Neural cell (in vitro differentiated cells): ENCODE measurements around the gene C1QTNF7. TPM values are rescaled to one million over a fixed set of nuclear protein-coding genes. Genes with fewer than 3 reads are reported as not detected.

Experiments
- H2AFZ ChIP-seq: fragments of 200-600, 300-800 bp; sonication (generic), shearing (Covaris generic); 2 replicates; pipeline ENCODE4 v1.6.0; 2014; ENCODE audit warnings: low read depth, mild to moderate bottlenecking, antibody characterized with exemption, low read length, moderate library complexity
- H3F3A ChIP-seq: fragments of 200-600 bp; shearing (Covaris generic); 2 replicates; pipeline ENCODE4 v1.6.1; 2016; ENCODE audit warnings: mild to moderate bottlenecking, moderate library complexity, mixed read lengths, antibody characterized with exemption, low read length; ENCODE audit not compliant: insufficient read depth, poor library complexity, severe bottlenecking
- H3K27ac ChIP-seq: fragments of 200-600, 300-800 bp; sonication (generic), shearing (Covaris generic); 2 replicates; pipeline ENCODE4 v1.5.1; 2014; ENCODE audit warnings: mild to moderate bottlenecking, low read length, moderate library complexity
- H3K27me3 ChIP-seq: fragments of 300-800, 200-600 bp; sonication (generic), shearing (Covaris generic); 2 replicates; pipeline ENCODE4 v1.6.0; 2014; ENCODE audit warnings: mild to moderate bottlenecking, low read depth, low read length, moderate library complexity; ENCODE audit not compliant: insufficient read depth
- H3K36me3 ChIP-seq: fragments of 300-800, 200-600 bp; sonication (generic), shearing (Covaris generic); 2 replicates; pipeline ENCODE4 v1.5.1; 2014; ENCODE audit warnings: mild to moderate bottlenecking, antibody characterized with exemption, low read length, moderate library complexity; ENCODE audit not compliant: insufficient read depth
- H3K4me2 ChIP-seq: fragments of 300-800, 200-600 bp; sonication (generic), shearing (Covaris generic); 2 replicates; pipeline ENCODE4 v1.6.0; 2014; ENCODE audit warnings: mild to moderate bottlenecking, low read length
- H3K4me3 ChIP-seq: fragments of 300-800, 200-600 bp; sonication (generic), shearing (Covaris generic); 2 replicates; pipeline ENCODE4 v1.5.1; 2014; ENCODE audit warnings: mild to moderate bottlenecking, low read length, moderate library complexity
- H3K79me2 ChIP-seq: fragments of 200-600 bp; shearing (Covaris generic); replicated peaks from 2 replicates; pipeline ENCODE4 v1.6.0; 2014; ENCODE audit warnings: mild to moderate bottlenecking, low read length, moderate library complexity; ENCODE audit not compliant: insufficient read depth
- H3K9ac ChIP-seq: fragments of 300-800, 200-600 bp; sonication (generic), shearing (Covaris generic); 2 replicates; pipeline ENCODE4 v1.6.1; 2016; ENCODE audit warnings: mild to moderate bottlenecking, low read length, mixed read lengths
- H3K9me2 ChIP-seq: fragments of 200-600 bp; shearing (Covaris generic); 2 replicates; pipeline ENCODE4 v1.6.1; 2016; ENCODE audit warnings: mild to moderate bottlenecking, low read length, mixed read lengths; ENCODE audit not compliant: insufficient read depth
- H3K9me3 ChIP-seq: fragments of 200-600, 300-800 bp; sonication (generic), shearing (Covaris generic); 2 replicates; pipeline ENCODE4 v1.6.1; 2016; ENCODE audit warnings: mild to moderate bottlenecking, mixed run types, low read length, moderate library complexity, mixed read lengths
- H4K20me1 ChIP-seq: fragments of 200-600 bp; shearing (Covaris generic); 2 replicates; pipeline ENCODE4 v1.6.1; 2016; ENCODE audit warnings: mild to moderate bottlenecking, mixed run types; ENCODE audit not compliant: insufficient read depth
- CTCF ChIP-seq: fragments of 450-650 bp; IDR thresholded peaks from 2 replicates; pipeline ENCODE4 v1.5.1; 2014; ENCODE audit warnings: antibody characterized with exemption, mild to moderate bottlenecking, moderate library complexity; ENCODE audit not compliant: poor library complexity, severe bottlenecking
- EP300 ChIP-seq: fragments of 450-650 bp; conservative IDR thresholded peaks from 2 replicates; pipeline ENCODE4 v1.6.1; 2014; ENCODE audit warnings: antibody characterized with exemption, mild to moderate bottlenecking, moderate library complexity; ENCODE audit not compliant: poor library complexity, severe bottlenecking
- EZH2 ChIP-seq: fragments of 200-600, 300-800 bp; shearing (Covaris generic), sonication (generic); IDR thresholded peaks from 2 replicates; pipeline ENCODE4 v1.6.1; 2014; ENCODE audit warnings: antibody characterized with exemption, low read length, borderline replicate concordance, mild to moderate bottlenecking; ENCODE audit not compliant: insufficient read depth, poor library complexity, severe bottlenecking
- MXI1 ChIP-seq: fragments of 450-650 bp; conservative IDR thresholded peaks from 2 replicates; pipeline ENCODE4 v1.6.1; 2014; ENCODE audit warnings: antibody characterized with exemption, mild to moderate bottlenecking; ENCODE audit not compliant: poor library complexity, severe bottlenecking
- POLR2AphosphoS5 ChIP-seq: IDR thresholded peaks from 2 replicates; pipeline ENCODE4 v1.6.1; 2012
- RAD21 ChIP-seq: fragments of 450-650 bp; conservative IDR thresholded peaks from 2 replicates; pipeline ENCODE4 v1.6.1; 2014; ENCODE audit warnings: antibody characterized with exemption, mild to moderate bottlenecking, moderate library complexity
- REST ChIP-seq: IDR thresholded peaks from 2 replicates; pipeline ENCODE4 v1.6.1; 2012; ENCODE audit warnings: borderline replicate concordance
- SMC3 ChIP-seq: fragments of 450-650 bp; conservative IDR thresholded peaks from 2 replicates; pipeline ENCODE4 v1.6.1; 2014; ENCODE audit warnings: antibody characterized with exemption, mild to moderate bottlenecking, moderate library complexity; ENCODE audit not compliant: poor library complexity
- TAF1 ChIP-seq: IDR thresholded peaks from 2 replicates; pipeline ENCODE4 v1.6.1; 2012; ENCODE audit warnings: low read depth
- polyA plus RNA-seq: library from polyadenylated mRNA; depleted of rRNA; stranded (reverse); fragments of >200 nt; gene quantifications from 2 replicates; pipeline ENCODE4 v1.2.3, GENCODE V29; 2014

Gene C1QTNF7
- polyA plus RNA-seq, 1 donor from 2014 or later = not detected

GRCh38 chr4:15400981-15401671 is 26.7 kb upstream of the C1QTNF7 start:
- Histone ChIP-seq H3F3A (no peaks in the 10 kb centered on the region), H3K36me3 (no peaks in the 10 kb centered on the region), H3K9me3 (no peaks in the 10 kb centered on the region), H2AFZ (no peak overlapping the region), H3K79me2 (no peaks in the 10 kb centered on the region), H3K27me3 (no peaks in the 10 kb centered on the region), H3K9me2 (no peaks in the 10 kb centered on the region), H3K4me3 (no peak overlapping the region), H4K20me1 (no peaks in the 10 kb centered on the region), H3K9ac (no peak overlapping the region), H3K4me2 (no peak overlapping the region), H3K27ac (no peak overlapping the region)
- TF ChIP-seq TAF1 (no peak), EZH2 (no peak), MXI1 (no peak), RAD21 (no peak), POLR2AphosphoS5 (no peak), REST (no peak), EP300 (no peak), SMC3 (no peak), CTCF (no peak)

- no peak overlapping the region for H2AFZ ChIP-seq
- no peak overlapping the region for H3K9ac ChIP-seq
- H3K9me3 ChIP-seq = no peaks in the 10 kb centered on the region
- no peak overlapping the region for H3K27ac ChIP-seq
- no peaks in the 10 kb centered on the region for H3K27me3 ChIP-seq
- no peaks in the 10 kb centered on the region for H4K20me1 ChIP-seq
- no peaks in the 10 kb centered on the region for H3F3A ChIP-seq
- no peaks in the 10 kb centered on the region for H3K36me3 ChIP-seq
- H3K79me2 ChIP-seq = no peaks in the 10 kb centered on the region
- no peak overlapping the region for H3K4me2 ChIP-seq
- TF ChIP-seq CTCF = no peak
- TF ChIP-seq REST = no peak
- TF ChIP-seq MXI1 = no peak
- TF ChIP-seq POLR2AphosphoS5 = no peak
- no peak for TF ChIP-seq EP300
- TF ChIP-seq TAF1 = no peak
- TF ChIP-seq RAD21 = no peak
- TF ChIP-seq EZH2 = no peak
- no peak for TF ChIP-seq SMC3
- no peak overlapping the region for H3K4me3 ChIP-seq
- H3K9me2 ChIP-seq = no peaks in the 10 kb centered on the region
These were observed 25.7 kb upstream of the C1QTNF7 start for GRCh38 chr4:15402146-15402545.
